Measurements from ENCODE around the gene S100A6. TPM values are rescaled to one million over a fixed set of nuclear protein-coding genes. Genes with fewer than 3 reads are reported as not detected.
"Not testable (repeated sequence)": the region's sequence is repeated elsewhere in the genome, so short reads cannot be mapped to it uniquely, and the experiment has no call there.

Gene S100A6
- total and polyA plus RNA-seq, 11 donors: 157 to 1,213 (median 360) TPM

- Histone ChIP-seq H3K4me1 (peaks cover 11 to 47% (median 28%) of the 10 kb centered on the region in 12 donors), H3K27ac (no peak overlapping the region), H3K9me3 (no peaks in the 10 kb centered on the region), H3K27me3 (no peaks in the 10 kb centered on the region), H3K4me3 (no peak overlapping the region), H3K36me3 (no peaks in the 10 kb centered on the region)
- no peak for ATAC-seq
- no peak for DNase-seq
- no peak for TF ChIP-seq CTCF (IDR thresholded peaks at IDR 0.05)
- TF ChIP-seq POLR2A (IDR thresholded peaks at IDR 0.05): no peak
- 81 to 85% (median 84%) methylated on average over 5 to 6 of the region's 6 CpGs for WGBS, 4 donors
- intact Hi-C loops (cut with DNase I): no loop called here
Observed at GRCh38 chr1:153563483-153563901, 27.7 kb upstream of the S100A6 start.

- H3K27me3 ChIP-seq; H3K36me3 ChIP-seq; H3K9me3 ChIP-seq; H3K4me3 ChIP-seq; intact Hi-C loops (cut with DNase I); H3K27ac ChIP-seq; DNase-seq; ATAC-seq: not testable (repeated sequence)
- H3K4me1 ChIP-seq: peaks cover 7 to 32% (median 18%) of the 10 kb centered on the region in 12 donors
- 84 to 93% (median 91%) methylated on average over 3 of the region's 3 CpGs for WGBS, 4 donors
Observed at GRCh38 chr1:153562021-153562420, 26.2 kb upstream of the S100A6 start.

- H3K4me3 ChIP-seq: no peak overlapping the region
- ATAC-seq: no peak
- peak overlapping the region in 1 of 12 donors; percentile 43 for H3K27ac ChIP-seq
- 94 to 98% (median 96%) methylated on average over 3 of the region's 3 CpGs for WGBS, 4 donors
- DNase-seq: no peak
- intact Hi-C loops (cut with DNase I): no loop called here
- no peaks in the 10 kb centered on the region for H3K9me3 ChIP-seq
- no peaks in the 10 kb centered on the region for H3K36me3 ChIP-seq
- H3K4me1 ChIP-seq: peaks cover 5 to 27% (median 13%) of the 10 kb centered on the region in 12 donors
- no peaks in the 10 kb centered on the region for H3K27me3 ChIP-seq
- TF ChIP-seq POLR2A (IDR thresholded peaks at IDR 0.05): no peak
- TF ChIP-seq CTCF (IDR thresholded peaks at IDR 0.05): no peak
Observed at GRCh38 chr1:153561466-153561985, 25.7 kb upstream of the S100A6 start.

- Histone ChIP-seq H3K27me3 (no peaks in the 10 kb centered on the region), H3K27ac (peak overlapping the region in 1 of 12 donors; percentile 43), H3K4me1 (peaks cover 5 to 21% (median 7%) of the 10 kb centered on the region in 12 donors), H3K4me3 (no peak overlapping the region), H3K9me3 (no peaks in the 10 kb centered on the region), H3K36me3 (no peaks in the 10 kb centered on the region)
- ATAC-seq: no peak
- DNase-seq: no peak
- 85 to 89% (median 88%) methylated on average over 10 of the region's 10 CpGs for WGBS, 4 donors
- intact Hi-C loops (cut with DNase I): no loop called here
- TF ChIP-seq CTCF (IDR thresholded peaks at IDR 0.05) (no peak), POLR2A (IDR thresholded peaks at IDR 0.05) (no peak)
Observed at GRCh38 chr1:153560771-153561465, 25.1 kb upstream of the S100A6 start.

Data from heart left ventricle (tissue), 16 donors.